Stimulated activated CD4-positive, alpha-beta T cell treated with anti-CD3 and anti-CD28 coated beads, Interleukin-15, amount 100 ng/mL, for 48 hours (primary cell): ENCODE results near the gene TXN.
"Not testable (repeated sequence)": the region's sequence is repeated elsewhere in the genome, so short reads cannot be mapped to it uniquely, and the experiment has no call there.

ENCODE experiments used
- DNase-seq, 2 donors: peaks; one replicate each; pipeline ENCODE4 v3.0.0-alpha.2; 2020; ENCODE audit warnings: low read depth in 2 of 2

TXN gene

DNA sequence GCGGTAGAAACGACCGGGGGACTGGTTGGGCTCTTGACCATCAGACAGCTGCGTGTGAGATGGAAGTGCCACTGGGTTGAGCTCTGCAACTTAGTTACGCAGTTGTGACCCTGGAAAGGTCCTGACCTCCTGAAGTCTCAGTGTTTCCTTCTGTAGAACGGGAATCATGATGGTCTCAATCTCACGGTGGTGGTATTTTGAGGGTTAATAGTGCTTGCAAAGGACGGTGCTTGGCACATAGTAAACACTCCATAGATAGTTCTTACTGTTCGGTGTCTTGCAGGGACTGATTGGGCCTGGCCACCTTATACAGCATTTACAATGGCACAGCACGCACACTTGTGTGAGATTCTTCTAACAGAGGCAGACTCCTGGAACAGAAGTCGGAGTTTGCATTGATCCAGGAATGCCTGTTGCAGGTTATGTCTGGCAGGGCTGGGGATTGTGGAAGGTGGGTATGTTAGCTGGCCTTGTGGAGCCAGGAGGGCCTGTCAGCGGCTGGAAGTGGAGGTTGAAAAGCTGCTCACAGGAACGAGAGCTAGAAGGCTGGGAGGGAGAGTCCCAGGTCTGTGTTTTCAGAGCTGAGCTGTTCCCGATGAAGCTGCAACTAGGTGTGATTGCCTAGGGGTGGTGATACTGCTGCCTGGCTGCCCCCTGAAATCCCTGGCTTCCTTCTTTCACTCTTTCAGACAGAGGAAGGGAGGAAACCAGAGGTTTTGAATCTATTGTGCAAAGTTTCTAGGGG, 962 bp upstream of the TXN start:
- DNase-seq = no peak

DNA sequence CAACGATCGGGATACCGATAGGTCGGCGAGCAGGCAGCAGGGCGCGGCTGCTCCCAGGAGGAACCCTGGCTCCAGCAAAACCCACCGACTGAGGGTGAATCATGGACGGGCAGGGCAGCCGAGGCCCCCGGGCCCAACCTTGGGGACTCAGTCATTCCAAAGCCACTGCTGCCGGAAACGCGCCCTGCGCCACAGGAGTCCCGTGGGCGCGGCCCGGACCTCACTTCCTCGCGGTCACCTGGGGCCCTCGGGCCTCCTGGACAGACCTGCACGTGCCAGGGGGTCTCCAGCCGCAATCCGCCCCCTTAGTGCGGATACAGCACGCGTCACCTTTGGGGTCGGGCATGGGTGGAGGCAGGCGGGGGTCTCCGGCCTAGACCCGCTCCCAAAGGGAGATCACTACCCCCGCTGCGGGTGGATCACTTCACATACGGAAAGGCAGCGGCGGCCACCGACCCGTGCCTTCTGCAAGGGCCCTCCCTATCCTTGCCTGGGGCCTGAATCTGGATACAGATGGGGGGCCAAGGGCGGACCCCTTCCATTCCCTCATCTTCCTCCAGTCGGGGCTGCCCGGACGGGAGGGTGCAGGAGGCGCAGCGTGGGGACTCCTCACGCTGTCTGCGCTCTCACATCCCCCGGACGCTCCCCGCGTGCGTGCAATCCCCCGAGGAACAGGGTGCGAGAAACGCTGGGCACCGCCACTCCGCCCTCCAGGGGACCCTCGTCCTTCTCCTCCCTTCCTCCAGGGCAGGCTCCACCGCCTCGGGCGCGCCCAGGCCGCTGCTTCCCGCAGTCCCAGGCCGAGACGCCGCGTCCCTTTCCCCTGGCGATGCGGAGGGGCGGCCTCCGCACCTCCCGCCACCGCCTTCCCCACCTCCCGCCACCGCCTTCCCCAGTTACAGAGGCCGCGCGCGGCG, 586 bp downstream of the TXN start:
- peak; percentile 40 to 58 for DNase-seq

DNA sequence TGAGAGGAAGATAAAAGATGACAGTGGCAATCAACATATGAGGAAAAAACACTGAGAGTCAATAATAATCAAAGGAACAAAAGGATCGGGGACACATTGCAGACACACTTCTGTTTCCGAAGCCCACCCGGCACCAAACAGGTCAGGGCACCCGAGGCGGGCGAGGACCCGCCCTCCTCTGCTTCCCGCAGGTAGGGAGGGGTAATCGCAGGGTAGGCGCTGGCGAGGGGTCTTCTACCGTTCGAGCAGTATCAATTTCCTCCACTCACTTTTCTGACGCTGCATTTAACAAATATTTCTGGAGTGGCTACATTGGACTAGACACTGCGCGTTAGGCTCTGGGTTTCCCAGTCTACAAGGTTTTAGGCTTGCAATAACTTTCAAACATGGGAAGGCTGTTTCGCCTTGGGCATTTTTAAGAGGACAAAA, 1.3 kb downstream of the TXN start:
- no peak for DNase-seq

- DNase-seq = no peak
These were observed 1.8 kb downstream of the TXN start for GRCh38 chr9:110254500-110254899.

DNA sequence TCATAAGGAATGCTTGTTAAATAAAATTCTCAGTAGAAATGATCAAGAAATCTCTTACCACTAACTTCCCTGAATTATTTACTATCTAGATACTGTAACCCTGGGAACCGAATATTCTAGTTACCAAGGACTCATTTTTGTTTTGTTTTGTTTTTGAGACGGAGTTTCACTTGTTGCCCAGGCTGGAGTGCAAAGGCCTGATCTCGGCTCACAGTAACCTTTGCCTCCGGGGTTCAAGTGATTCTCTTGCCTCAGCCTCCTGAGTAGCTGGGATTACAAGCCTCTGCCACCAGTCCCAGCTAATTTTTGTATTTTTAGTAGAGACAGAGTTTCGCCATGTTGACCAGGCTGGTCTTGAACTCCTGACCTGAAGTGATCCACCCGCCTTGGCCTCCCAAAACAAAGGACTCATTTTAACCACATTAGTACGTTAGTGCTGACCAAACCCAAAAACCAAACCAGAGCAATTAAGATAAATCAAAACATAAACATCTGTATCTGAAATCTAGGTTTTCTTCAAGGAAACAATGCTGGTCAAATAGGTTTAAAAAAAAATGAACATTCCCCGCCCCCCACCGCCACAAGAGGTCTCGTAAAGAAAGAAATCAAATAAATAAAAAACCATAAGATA, 3.7 kb downstream of the TXN start:
- DNase-seq = no peak

DNA sequence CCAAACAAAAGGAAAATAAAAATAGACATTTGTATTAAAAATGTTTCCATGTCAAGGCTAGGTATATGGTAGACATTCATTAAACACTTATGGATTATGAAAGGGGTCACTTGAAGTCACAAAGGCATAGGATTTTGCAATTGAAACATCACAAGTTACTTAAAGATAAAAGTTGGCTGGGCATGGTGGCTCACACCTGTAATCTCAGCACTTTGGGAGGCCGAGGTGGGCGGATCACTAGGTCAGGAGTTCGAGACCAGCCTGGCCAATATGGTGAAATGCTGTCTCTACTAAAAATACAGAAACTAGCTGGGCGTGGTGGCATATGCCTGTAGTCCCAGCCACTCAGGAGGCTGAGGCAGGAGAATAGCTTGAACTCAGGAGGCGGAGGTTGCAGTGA, 4.5 kb downstream of the TXN start:
- not testable (repeated sequence) for DNase-seq

DNA sequence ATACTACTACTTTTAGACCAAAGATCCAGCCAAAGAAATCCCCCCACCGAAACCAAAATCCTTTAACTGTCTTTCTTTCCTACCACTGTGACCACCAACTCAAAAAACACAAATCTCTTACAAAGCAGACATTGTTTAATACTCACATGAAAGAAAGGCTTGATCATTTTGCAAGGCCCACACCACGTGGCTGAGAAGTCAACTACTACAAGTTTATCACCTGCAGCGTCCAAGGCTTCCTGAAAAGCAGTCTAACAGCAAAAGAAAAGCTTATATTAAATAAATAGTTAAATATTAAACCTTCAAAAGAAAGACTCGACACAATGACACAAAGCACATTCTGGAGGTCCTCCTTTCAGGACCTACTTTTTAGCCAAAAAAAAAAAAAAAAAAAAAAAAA, 5.1 kb downstream of the TXN start:
- DNase-seq = no peak

- DNase-seq = no peak
These were observed 6.7 kb downstream of the TXN start for GRCh38 chr9:110249603-110250002.

- no peak for DNase-seq
These were observed 7.9 kb downstream of the TXN start for GRCh38 chr9:110248361-110248760.

DNA sequence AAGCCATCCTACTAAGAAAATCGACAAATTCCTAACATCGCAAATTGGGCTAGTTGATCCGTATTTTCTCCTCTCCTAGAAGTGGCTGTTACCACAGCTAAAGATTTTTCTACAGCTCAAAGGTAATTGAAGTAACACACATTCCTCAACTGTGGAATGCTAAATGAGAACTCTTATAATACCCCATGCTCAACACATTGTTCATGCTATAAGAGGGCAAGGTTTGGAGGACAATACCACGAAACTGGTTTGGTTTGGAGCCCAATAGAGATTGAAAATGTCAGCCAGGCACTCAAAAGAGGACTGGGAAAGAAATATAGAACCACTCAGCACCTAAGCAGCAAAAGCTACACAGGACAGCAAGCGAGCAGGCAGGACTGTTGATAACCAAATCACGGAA, 10.1 kb downstream of the TXN start:
- DNase-seq = no peak

DNA sequence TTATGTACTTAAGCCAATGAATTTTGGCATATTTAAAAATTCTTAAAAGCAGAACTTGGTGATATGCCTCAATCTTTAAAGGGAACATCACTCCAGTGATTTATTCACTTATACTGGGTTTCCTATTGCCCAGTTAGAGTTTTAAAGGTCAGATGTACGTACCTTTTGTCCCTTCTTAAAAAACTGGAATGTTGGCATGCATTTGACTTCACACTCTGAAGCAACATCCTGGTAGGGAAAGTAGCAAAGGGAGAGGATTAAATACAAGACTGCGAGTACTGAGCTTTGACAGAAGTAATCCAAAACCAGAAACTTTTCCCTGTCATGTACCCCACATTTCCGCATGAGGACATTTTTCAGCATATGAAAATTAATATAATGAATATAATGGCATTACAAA, 11.7 kb downstream of the TXN start:
- DNase-seq = no peak

DNA sequence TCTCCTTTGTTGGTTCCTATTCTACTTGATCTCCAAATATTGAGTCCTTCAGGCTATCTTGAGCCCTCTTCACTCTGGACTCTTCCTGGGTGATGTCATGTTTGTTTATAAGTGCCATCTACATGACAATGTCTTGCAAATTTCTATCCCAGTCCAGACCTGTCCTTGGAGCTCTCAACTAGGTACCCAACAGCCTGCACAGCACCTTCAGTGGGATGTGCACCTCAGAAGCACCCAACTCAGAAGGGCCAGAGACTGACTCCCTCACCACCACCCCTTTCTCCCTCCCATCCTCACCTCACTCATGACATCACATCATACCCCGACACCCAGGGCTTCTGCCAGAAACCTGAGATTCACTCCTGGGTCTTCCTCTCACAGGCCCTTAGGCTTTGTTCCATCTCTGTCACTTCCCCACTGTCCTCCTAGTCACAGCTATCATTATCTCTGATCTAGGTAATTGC, 14.4 kb downstream of the TXN start:
- DNase-seq = no peak

DNA sequence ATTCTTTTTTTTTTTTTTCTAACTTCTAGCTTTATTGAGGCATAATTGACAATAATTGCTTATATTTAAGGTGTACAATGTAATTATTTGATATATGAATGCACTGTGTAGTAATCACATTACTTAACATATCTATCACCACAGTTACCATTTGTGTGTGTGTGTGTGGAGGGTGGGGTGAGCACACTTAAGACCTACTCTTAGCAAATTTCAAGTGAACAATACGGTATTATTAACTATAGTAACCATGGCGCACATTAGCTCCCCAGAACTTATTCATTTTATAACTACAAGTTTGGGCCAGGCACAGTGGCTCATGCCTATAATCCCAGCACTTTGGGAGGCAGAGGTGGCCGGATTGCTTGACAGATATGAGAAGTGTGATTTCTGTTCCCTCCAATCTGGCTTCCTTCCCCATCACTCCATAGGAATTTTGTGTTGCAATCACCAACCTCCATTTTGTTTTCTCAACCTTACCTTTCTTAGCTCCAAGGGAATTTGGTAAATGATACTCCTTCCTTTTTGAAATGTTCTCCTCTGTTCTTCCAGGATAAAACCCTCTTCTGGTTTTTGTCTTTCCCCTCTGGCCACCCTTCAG, 14.9 kb downstream of the TXN start:
- DNase-seq = no peak

GRCh38 chr9:110240198-110240597, 16.1 kb downstream of the TXN start:
- DNase-seq = no peak

GRCh38 chr9:110228321-110228720, 28.0 kb downstream of the TXN start:
- no peak for DNase-seq

- no peak for DNase-seq
These were observed 31.7 kb downstream of the TXN start for GRCh38 chr9:110224583-110224982.

DNA sequence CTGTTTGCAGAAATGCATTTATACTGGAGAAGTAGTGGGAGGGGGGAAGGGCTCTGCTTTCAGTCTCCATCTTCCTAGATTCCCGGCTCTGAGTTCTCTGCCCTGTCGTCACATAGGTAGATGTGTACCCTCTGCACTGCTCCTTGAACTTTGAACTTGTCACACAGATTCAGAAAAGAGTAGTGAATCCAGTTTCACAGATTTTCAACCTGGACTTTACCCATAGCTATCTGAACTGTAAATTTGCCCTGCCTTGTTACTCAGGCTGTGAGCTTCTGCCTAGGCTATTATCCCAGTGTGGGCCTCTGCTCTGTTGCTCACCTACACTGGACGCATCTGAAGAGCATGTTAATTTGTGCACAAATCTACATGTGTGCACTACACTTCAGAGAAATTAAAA, 35.5 kb downstream of the TXN start:
- DNase-seq = no peak

GRCh38 chr9:110217656-110218099, 38.6 kb downstream of the TXN start:
- no peak for DNase-seq

DNA sequence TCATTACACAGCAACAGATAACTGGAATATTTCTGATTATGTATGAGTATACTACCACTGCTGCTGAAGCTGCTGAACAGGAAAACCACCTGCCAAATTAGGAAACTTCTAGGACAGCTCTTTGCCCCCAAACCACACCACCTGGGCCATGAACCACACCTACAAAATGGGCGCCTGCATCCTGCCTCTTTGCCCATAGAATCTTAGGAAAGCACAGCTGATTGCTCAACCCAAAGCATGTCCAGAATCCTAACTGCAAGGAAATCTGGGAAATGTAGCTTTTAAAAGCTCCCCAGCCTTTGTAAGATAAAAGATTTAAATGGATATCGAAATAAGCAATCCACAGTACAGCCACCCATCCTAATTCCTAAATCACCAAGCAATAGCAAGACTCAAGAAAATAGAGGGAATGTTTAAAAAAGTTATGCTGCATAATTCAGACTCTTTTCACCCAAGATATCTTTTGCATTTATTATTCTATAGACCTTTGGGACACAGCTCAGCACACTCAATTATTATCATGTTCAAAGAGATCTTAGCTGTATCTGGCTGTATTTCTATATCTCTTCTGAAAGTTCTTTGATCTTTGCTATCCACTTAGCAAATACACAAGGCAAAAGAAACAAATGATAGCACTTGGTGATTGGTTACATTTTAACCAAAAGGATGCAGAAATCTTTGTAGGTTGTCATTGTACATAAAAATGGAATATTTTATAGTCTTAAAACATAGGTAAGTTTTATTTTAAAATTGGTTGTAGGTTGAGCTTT, 41.5 kb downstream of the TXN start:
- no peak for DNase-seq

DNA sequence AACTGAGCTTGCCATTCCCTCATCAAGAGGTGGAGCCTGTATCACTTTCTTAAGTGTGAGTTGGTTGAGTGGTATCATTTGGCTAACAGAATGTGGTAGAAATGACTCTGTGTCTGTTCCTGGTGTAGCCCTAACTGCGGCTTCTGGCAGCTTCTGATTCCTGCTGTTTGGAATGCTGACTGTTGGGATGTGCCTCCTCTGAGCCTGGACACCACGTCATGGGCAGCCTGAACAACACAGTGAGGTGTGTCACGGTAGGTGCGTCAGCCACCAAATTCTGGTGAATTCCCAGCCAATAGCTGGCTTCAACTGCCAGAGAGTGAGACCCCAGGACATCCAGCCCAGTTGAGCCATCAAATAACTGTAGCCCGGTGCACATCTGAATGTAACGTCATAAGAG, 42.2 kb downstream of the TXN start:
- no peak for DNase-seq

DNA sequence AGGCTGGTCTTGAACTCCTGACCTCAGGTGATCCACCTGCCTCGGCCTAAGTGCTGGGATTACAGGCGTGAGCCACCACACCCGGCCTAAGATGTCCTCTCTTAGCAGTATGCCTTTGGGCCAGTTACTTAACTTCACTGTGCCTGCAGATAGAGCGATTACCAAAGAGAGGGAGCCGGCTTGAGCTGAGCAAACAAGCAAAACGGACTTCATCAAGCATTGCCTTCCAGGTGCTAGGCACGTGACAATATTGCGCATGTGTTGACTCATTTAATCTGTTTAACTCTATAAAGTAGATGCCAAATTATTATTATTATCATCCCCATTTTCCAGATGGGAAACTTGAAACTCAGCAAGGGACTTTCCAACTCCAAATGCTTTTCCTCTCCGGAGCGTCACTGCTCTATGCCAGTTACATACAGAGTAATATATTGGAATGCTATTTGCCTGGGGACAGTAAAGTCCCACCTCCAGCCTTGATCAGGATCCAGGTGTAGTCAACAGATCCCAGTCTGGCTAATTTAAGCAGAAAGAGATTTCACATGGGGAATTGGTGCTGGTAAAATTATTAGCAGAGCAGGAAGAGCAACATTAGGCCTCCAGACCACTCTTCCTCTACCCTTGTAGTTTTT, 42.8 kb downstream of the TXN start:
- DNase-seq = no peak
